Stromal cell of bone marrow (primary cell): ENCODE data around the gene GADD45A.

Source experiments
- DNase-seq: peaks from one replicate; pipeline ENCODE4 v3.0.0-alpha.2; 2012; ENCODE audit warnings: low read depth

The GADD45A gene

DNA sequence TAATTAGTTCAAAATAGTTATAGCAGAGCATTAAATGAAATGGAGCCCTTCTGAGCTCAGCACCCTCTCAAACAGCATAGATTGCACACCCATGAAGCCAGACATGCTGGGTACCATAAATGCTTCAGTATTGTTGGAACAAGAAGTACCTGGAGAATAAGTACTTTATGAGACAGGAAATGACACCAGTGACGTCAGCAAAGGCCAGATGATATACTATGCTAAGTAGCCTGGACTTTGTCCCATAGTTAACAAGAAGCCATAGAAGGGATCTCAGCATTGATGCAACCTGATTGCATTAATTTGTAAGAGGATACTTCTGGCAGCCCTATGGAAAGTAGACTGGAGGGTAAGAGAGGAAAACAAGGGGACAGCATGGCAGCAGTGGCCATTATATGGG is 16.3 kb upstream of the GADD45A start:
- DNase-seq, result no peak

DNA sequence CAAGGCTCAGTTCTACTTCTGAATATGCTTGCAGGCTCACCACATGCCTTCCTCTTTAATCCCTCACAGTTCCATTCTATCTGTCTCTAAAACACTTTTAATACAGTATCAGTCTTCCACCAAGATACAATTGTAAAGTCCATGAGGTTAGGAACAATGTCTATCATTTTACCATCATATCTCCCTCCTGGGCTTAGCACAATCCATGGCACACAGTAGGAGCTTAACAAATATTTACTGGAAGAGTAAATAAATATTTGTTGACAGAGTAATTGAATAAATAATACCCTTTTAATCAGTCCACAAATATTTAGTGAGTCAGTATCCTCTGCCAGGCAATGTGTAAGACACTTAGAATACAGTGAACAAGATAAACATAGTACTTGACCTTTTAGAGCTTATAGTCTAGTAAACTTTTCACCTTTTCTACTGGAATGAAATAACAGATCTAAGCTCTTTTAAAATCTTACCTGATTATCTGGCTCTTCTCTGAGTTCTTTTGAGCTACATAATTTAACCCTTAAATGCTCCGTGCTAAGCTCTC is 12.7 kb upstream of the GADD45A start:
- DNase-seq, result no peak

DNA sequence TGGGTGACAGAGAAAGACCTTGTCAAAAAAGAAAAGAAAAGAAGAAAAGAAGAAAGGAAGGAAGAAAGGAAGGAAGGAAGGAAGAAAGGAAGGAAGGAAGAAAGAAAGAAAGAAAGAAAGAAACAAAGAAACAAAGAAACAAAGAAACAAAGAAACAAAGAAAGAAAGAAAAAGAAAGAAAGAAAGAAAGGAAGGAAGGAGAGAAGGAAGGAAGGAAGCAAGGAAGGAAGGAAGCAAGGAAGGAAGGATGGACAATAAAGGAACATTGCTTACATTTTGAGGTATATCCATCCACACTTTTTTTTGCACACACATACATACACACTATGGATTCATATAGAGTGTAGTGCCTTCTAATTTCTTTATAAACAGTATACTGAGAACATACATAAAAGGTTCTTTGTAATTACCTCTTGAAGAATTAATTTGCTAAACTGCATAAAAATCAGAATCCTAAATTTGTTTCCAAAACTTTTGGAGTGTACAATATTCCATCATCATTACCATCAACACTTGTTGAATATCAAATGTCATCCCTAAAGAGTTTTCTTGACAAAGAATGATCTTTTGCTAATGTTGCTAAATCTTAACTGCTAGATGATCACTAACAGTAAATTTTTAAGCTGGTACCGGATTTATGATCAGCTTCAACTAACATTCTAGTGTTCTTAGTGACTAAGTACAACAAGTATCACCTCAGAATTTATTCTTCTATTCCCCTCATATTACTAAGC is 11.4 kb upstream of the GADD45A start:
- no peak for DNase-seq

DNA sequence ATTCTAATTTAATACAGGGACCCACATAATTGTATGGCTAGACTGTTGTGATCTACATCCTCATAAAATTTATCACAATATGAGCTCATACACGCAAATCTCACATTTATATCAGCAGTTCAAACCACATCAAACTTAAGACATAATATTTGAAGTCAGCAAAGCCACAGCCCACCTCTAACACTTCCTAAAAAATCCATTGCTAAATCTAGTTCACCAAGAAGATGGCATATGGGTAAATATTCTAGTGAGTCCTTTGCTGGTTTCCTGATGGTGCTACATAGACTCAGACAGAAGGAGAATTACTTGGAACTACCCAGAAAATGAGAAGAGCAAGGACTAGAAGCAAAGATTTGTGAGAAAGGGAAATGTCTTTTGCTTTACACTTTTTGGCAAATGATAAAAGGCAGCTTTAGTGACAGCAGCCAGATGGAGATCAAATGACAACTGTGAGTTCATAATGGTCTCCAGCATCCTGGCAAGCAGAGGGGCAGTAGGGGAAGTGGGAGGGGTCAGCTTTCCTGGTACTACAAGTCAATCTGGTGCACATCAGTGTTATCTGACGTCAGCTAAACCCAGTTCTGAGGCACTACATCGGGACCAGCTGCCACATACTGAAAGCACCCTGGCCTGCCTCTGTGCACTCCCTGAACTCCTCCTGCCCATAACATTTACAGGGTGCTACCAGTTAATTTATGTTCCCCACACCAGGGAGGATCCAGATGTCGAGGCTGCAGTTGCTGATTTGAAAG is 10.6 kb upstream of the GADD45A start:
- DNase-seq, result peak; percentile 47

DNA sequence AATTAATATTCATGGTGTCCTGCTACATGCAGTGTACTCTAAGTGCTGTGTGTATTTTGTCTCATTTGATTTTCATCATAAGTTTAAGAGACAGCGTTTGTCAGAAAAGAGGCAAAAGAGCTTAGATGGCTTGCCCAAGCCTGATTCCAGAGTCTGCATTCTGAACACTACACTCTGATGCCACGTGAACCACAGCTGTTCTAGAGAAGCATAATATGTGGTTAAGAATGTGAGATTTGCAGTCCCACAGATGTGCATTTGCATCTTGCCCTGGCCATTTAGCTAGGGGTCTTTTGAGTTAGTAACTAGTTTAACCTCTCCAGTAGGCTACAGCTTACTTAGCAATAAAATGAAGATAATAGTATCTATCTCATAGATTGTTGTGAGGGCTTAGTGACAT is 9.2 kb upstream of the GADD45A start:
- DNase-seq, result no peak

DNA sequence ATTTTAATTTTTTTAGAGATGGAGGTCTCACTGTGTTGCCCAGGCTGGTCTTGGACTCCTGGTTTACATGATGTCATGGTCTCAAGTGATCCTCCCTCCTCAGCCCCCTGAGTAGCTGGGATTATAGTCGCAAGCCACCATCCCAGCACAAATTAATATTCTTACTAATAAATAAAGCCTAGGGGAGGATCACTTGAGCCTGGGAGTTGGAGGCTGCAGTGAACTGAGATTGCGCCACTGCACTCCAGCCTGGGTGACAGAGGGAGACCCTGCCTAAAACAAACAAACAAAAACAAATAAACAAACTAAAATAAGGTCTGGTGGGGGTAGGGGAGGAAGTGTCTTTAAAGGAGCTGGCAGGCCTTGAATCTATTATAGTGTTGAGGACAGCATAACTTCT is 8.7 kb upstream of the GADD45A start:
- no peak for DNase-seq

DNA sequence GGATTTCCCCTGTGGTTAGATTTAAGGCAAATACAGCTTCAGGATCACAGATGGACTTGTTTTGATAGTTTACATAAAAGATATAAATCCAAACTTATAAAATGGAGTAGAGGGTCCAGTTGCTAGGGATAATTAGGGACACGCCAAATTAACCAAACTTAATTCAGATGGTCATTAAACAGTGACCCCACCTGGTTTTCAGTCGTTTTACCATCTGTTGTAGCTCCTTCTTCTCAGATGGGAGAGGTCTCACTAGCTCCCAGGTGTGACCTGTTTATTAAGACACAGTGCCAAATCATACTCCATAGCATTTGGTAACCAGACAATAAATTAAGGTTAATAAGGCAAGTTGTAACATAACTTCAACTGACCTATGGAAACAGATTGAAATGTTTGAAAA is 8.1 kb upstream of the GADD45A start:
- DNase-seq, result no peak

DNA sequence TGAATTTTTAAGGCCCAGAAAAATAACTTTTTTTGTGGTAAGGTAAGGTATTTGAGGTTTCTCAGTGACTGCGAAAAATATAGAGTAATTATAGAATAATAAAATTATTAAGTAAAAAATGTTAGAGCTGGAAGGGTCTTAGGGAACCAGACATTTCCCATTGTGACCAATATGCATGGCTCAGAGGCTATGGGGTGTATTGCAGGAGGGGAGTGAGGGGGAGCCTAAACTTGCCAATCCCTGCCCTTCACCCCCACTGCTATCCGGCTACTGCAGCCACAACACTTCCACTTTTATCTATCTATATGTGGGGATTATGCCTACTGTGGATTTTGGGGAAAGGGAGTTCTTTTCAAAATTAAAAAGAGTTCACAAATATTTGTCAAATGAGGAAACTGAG is 7.6 kb upstream of the GADD45A start:
- no peak for DNase-seq

DNA sequence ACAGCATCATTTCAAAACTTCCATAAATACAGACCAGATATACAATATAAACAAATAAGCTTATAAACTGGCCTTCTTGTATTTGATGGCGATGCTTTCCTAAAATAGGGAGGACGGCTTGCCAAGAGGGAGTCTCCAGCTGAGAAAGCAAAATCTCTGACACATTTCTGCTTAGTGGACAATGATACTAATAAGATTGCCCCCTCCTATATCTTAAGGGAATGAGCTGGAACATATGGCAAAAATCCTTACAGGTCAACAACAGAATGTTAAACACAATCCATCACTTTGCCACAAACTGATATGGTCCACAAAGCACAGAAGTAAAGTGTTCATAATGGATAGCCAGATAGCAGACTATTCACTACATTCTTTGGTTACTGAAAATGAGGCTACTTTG is 7.1 kb upstream of the GADD45A start:
- no peak for DNase-seq

DNA sequence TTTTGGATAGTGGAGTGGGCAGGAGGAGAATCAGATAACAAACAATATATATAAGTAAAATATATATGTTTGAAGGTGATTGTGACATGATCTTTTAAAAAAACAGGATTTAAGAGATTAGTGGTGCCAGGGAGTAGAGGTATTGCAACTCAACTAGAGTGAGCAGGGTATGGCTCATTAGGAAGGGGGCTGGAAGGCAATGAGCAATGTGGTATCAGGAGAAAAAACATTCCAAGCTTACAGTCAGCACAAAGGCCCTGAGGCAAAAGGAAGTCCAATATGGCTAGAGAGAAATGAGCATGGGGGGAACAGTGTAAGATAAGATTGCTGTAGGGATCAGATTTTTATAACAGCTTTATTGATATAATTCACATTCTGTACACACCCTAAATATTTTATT is 5.3 kb upstream of the GADD45A start:
- DNase-seq, result no peak

DNA sequence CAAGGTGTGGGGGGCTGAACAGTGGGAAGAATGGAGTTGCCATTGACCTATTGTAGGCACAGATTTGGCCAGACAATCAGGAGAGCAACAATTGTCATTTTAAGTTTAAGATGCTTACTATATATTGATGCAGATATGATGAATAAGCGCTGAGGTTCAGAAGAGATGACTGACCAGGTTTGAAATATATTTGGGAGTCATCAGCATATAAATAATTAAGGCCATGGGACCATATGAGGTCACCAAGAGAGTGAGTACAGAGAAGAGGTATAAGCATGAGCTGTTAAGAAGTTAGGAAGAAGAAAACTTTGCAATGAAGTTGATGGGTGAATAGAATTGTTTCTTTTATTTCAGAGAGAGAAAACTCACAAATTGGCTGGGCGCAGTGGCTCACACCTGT is 4.5 kb upstream of the GADD45A start:
- no peak for DNase-seq

DNA sequence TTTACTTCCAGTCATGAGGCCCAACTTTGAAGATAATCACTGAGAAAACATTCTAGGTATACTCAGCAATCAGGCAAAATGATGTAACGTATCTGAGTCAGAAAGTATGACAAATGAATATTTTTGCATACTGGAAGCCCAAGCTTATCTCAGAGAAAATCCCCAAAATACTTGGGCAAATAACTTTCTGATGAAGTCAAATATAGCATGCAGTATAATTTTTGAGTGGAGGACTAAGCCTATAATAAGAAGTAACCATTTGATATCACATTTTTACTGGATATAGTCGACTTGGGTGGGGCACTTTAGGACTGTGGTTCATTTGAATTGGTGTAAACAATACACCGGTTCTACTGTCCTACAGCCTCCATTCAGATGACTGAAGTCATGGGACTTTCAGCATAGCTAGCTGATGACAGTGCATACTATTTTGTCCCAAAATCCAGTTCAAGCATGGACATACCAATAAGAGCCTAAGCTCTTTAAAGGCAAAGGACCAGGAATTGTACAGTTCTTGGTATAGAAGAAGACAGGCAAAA is 2.3 kb upstream of the GADD45A start:
- DNase-seq, result peak; percentile 73

DNA sequence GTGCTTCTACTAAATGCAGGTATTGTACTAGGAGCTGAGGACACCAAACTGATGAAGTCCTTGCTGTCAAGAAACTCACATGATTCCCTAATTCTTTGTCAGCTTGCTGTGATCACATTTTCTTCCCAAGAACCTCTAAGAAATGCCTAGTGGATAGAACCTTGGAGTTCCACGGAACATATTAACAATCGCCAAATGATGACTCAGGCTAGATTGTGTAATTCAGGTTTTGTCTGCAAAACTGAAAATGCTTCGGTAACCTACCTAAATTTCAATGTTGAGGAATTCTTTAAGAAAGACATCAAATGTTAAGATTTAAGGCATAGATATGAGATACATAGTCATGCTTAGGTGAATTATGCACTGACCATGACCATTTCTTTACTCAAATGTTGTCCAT is 1.7 kb upstream of the GADD45A start:
- peak; percentile 60 for DNase-seq

DNA sequence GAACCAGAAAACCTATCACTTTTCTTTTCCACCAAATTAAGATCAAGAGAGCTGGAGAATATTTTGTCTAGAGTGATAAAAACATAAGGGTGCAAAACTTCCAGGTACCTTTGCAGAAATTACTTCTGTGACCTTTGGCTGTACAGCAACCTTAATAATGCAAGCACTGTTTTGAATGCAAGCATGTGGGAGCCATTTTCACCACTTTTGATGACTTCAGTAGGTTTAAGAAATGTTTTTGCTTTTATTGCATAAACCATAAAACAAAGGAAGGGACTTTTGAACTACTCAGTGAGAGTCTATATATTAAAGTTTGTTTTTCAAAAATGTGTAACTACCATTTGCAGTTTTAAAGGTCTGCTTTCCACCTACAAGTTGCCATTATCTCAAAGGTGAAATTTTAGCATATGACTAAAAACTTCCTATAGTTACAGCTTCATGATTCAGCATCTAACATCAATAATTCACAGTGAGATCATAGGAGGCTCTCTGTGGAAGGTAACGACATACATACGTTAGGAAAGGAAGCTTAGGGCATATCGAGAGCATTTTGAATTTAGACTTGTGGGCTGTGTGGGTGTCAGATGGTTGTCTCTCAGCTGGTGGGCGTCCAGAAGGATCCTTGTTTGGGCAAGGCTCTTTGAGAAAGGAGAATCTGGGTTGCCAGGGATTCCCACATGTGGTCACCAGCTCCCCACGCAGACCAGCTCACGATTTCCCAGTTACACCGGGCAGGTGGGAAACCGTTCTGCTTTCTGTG is 1.1 kb upstream of the GADD45A start:
- DNase-seq, result no peak

DNA sequence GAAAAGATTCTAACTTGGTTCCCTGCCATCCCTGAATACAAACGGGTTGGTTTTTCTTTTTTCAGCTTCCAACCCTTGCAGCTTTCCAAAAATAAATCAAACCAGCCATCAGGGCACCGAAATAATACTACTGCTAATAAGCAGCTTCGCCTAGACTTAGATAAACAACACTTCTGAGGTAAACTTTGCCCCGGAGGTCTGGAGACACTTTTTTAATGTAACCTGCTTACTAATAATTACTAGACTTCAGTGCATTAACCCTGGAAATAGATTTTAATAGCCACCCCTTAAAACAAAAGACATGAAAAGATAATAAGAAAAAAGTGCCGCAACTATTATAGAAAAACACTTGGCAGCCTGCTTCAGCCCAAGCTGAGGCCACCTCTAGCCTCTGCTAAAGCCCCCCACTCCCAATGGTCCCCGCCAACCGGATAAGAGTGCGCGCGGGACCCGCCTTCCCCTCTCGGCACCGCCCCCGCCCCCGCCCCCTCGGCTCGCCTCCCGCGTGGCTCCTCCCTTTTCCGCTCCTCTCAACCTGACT is 405 bp upstream of the GADD45A start:
- DNase-seq, result no peak

DNA sequence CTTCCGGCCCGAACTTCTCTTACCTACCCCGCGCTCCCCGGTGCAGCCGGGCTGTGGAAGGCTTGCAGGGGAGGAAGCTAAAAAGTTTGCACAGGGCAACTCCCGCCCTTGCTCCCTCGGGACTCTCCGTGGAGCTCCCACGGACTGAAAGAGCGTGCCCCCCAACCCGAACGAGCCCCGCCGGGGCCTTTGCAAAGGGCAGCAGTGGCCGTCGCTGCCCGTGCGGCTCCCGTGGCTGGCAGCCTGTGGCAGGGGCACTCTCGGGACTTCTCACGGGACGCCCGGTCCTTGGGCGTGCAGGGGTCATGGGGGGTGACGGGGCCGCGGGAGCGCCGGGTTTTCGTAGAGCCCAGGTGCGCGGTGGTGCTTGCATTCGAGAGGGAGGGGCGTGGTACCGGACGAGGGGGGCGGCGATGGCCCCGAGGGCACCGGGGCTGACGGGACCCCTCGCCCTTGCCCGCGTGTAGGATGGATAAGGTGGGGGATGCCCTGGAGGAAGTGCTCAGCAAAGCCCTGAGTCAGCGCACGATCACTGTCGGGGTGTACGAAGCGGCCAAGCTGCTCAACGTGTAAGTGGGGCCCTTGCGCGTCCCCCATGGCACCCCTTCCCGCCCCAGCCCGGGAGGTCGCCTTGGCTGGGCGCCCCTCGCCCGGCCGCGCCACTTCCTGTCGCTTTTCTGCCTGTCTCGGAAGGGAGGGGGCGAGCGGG is 711 bp downstream of the GADD45A start:
- DNase-seq, result no peak

DNA sequence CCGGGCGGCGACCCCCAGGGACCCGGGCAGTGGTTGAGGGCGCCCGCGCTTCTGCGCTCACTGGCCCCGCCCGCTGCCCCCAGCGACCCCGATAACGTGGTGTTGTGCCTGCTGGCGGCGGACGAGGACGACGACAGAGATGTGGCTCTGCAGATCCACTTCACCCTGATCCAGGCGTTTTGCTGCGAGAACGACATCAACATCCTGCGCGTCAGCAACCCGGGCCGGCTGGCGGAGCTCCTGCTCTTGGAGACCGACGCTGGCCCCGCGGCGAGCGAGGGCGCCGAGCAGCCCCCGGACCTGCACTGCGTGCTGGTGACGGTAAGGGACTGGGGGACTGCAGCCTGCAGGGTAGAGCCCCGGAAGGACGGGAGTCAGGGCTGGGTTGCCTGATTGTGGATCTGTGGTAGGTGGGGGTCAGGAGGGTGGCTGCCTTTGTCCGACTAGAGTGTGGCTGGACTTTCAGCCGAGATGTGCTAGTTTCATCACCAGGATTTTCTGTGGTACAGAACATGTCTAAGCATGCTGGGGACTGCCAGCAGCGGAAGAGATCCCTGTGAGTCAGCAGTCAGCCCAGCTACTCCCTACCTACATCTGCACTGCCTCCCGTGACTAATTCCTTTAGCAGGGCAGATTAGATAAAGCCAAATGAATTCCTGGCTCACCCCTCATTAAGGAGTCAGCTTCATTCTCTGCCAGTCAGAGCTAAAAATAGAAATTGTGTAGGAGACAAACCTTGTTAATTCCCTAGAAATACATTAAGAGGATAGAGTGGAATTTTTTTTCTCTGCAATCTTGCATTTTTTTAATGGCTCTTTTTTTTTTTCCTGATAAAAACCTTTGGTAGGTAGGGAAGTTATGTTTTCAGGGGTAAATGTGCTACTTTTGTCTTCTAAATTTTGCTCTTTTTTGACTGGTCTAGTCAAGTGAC is 1.5 kb downstream of the GADD45A start:
- peak; percentile 93 for DNase-seq

DNA sequence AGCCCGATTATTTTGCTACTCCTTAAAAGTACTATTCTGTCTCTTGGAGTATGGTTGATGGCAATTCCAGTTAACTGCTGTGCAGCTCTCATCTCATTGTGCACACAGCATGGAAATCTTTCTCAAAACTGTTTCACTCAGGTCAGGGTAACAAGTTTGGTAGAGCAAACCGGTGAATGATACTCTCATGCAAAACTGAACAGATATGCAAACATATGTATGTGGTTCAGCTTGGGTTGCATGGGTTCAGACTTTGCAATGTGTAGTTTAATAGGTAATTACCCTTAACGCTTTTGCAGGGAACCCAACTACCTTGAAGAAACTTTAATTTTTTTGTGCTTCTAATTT is 2.2 kb downstream of the GADD45A start:
- no peak for DNase-seq

DNA sequence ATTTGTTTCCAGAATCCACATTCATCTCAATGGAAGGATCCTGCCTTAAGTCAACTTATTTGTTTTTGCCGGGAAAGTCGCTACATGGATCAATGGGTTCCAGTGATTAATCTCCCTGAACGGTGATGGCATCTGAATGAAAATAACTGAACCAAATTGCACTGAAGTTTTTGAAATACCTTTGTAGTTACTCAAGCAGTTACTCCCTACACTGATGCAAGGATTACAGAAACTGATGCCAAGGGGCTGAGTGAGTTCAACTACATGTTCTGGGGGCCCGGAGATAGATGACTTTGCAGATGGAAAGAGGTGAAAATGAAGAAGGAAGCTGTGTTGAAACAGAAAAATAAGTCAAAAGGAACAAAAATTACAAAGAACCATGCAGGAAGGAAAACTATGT is 2.6 kb downstream of the GADD45A start:
- DNase-seq, result peak; percentile 44

DNA sequence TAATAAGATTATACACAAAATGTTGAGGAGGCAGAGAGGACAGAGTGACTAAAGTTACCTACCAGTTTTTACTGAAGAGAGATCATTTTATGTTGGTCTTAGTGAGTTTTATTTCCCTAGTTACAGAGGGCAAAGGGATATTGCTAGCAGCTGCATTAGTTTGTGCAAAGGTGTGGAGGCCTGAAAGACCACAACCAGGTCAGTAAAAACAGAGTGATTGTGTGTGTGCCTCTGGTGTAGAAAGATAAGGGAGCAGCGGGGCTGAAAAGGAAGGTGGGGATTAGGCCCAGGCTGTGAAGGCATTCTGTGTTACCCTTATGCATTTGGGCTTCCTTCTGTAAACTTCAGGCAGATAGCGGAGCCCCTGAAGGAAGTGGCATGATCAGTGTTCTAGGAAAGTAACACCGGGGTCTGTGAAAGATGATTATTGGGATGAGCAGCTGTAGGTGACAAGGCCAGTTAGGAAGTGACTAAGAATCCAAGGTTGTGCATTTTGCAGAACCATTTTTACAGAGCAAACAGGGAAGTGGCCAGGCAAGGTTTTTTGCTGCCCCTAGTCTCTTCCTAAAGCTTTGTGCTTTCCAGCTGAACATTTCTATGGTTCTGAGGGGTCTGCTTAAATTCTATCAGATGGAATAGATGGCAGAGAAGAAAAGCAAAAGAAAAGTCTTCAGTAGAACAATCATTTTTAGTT is 3.7 kb downstream of the GADD45A start:
- no peak for DNase-seq
